Panc1 (cell line): ENCODE results near the gene EXOC6B. TPM values are rescaled to one million over a fixed set of nuclear protein-coding genes. Genes with fewer than 3 reads are reported as not detected.

Experiments used
- ATAC-seq: fragments of 200-7000 bp; cut with Tn5 transposase; 2 replicates; pipeline ENCODE4 v1.9.1; 2020; ENCODE audit warnings: mild to moderate bottlenecking, moderate library complexity
- BruUV-seq: library from RNA; stranded (reverse); fragments of 400-500 nt; replicated peaks from 2 replicates; lab custom pipeline; 2021; lab: Mats Ljungman, UMichigan
- CTCF ChIA-PET: fragments of 300-600 bp; sonication (Branson Sonifier 250); formaldehyde crosslinking; loops from one replicate; lab custom pipeline; 2022; ENCODE audit warnings: antibody characterized with exemption; lab: Charles Lee
- POLR2A ChIA-PET: fragments of 300-600 bp; sonication (Branson Sonifier 250); formaldehyde crosslinking; loops from one replicate; lab custom pipeline; 2022; ENCODE audit warnings: antibody characterized with exemption; lab: Charles Lee
- DNase-seq: peaks from one replicate; pipeline ENCODE4 v3.0.0-alpha.2; 2010; ENCODE audit warnings: low read depth, low spot score
- H3K27ac ChIP-seq: 2 replicates; pipeline ENCODE4 v1.5.1; 2011; ENCODE audit warnings: mild to moderate bottlenecking, low read length, inconsistent platforms
- H3K27me3 ChIP-seq: fragments of 200-500 bp; sonication (Bioruptor generic); 2 replicates; pipeline ENCODE4 v1.6.0; 2014; ENCODE audit warnings: low read length, inconsistent platforms; ENCODE audit not compliant: control insufficient read depth, insufficient read depth
- H3K36me3 ChIP-seq: fragments of 200-500 bp; sonication (Bioruptor generic); 2 replicates; pipeline ENCODE4 v1.5.1; 2014; ENCODE audit warnings: inconsistent platforms, mild to moderate bottlenecking, low read length, moderate library complexity; ENCODE audit not compliant: control insufficient read depth, insufficient read depth
- H3K4me1 ChIP-seq: 2 replicates; pipeline ENCODE4 v1.5.1; 2011; ENCODE audit warnings: inconsistent platforms, mild to moderate bottlenecking, low read length, moderate library complexity; ENCODE audit not compliant: control insufficient read depth, insufficient read depth
- H3K4me3 ChIP-seq, 2 experiments: 2 replicates each; pipeline ENCODE4 v1.5.1; 2011 to 2012; ENCODE audit warnings: low read depth in 2 of 2, low read length in 2 of 2, mild to moderate bottlenecking in 2 of 2, inconsistent platforms in 1 of 2, moderate library complexity in 1 of 2
- H3K9me3 ChIP-seq: fragments of 200-500 bp; sonication (Bioruptor generic); 2 replicates; pipeline ENCODE4 v1.5.1; 2014; ENCODE audit warnings: low read depth, mild to moderate bottlenecking, inconsistent platforms, low read length, moderate library complexity; ENCODE audit not compliant: control insufficient read depth, insufficient read depth
- CTCF ChIP-seq: fragments of 450-650 bp; IDR thresholded peaks from 2 replicates; pipeline ENCODE4 v1.5.1; 2017; ENCODE audit warnings: mild to moderate bottlenecking
- POLR2AphosphoS5 ChIP-seq: IDR thresholded peaks from 2 replicates; pipeline ENCODE4 v1.6.1; 2012; ENCODE audit warnings: mild to moderate bottlenecking, low read depth, low read length, moderate library complexity
- SIN3A ChIP-seq: IDR thresholded peaks from 2 replicates; pipeline ENCODE4 v1.6.1; 2012; ENCODE audit warnings: low read depth, mild to moderate bottlenecking, low read length, moderate library complexity, borderline replicate concordance; ENCODE audit not compliant: insufficient read depth
- TCF7L2 ChIP-seq: IDR thresholded peaks from 2 replicates; pipeline ENCODE4 v1.6.1; 2011; ENCODE audit warnings: mild to moderate bottlenecking, low read depth, low read length, inconsistent platforms
- in situ Hi-C: cut with HindIII; loops from 2 replicates; pipeline ENCODE4 v1.10.0; 2016; ENCODE audit warnings: low sequenced_read_pairs, low pct_unique_long_range_greater_than_20kb
- intact Hi-C: fragments of 100-400 bp; cut with micrococcal nuclease; formaldehyde crosslinking; loops from one replicate; pipeline ENCODE4 v1.10.0; 2022; ENCODE audit not compliant: unreplicated experiment
- total RNA-seq: library from RNA; stranded (reverse); gene quantifications from one replicate; pipeline ENCODE4 v1.2.1, GENCODE V29; 2021; ENCODE audit not compliant: unreplicated experiment
- TF ChIP-seq, protein P1 (sequence below), 2 experiments: IDR thresholded peaks; 2 replicates each; pipeline ENCODE4 v1.6.1; 2011 to 2012; ENCODE audit warnings: low read depth in 2 of 2, control low read depth in 1 of 2, low read length in 1 of 2, mild to moderate bottlenecking in 1 of 2, moderate library complexity in 1 of 2; ENCODE audit not compliant: insufficient read depth in 1 of 2

EXOC6B gene
- total RNA-seq, 1 experiment from 2014 or later, result 23.2 TPM

DNA sequence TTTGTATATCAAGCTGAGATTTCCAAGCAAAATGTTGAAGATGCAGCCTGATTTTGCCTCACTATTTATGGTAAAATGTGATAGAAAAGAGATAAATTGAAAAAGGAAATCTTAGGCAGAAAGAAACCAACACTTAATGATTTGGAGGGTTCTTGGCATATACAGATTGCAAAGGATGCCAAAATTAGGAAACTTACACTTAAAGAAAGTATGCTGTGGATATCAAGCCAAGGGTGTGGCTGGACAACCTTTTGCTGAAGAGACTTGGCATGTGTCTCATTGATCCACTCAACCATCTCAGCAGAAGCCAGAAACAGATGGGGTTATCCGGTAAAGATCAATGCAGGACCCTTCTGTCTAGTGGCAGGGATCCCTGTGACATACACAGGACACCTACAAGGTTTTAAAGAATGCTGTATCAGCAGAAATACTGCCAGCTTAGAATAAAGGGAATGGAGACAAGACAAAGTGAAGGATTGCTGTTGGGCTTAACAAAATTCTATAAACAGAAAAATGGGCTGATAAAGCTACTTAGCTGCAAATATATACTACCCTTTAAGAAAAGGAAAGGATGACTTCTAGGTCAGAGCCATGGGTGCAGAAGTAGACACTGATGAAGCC is 570.9 kb downstream of the EXOC6B start:
- BruUV-seq, result no TSS peak
- TF ChIP-seq CTCF (no peak), TCF7L2 (no peak), POLR2AphosphoS5 (no peak), SIN3A (no peak)
- TF ChIP-seq, protein P1, sequence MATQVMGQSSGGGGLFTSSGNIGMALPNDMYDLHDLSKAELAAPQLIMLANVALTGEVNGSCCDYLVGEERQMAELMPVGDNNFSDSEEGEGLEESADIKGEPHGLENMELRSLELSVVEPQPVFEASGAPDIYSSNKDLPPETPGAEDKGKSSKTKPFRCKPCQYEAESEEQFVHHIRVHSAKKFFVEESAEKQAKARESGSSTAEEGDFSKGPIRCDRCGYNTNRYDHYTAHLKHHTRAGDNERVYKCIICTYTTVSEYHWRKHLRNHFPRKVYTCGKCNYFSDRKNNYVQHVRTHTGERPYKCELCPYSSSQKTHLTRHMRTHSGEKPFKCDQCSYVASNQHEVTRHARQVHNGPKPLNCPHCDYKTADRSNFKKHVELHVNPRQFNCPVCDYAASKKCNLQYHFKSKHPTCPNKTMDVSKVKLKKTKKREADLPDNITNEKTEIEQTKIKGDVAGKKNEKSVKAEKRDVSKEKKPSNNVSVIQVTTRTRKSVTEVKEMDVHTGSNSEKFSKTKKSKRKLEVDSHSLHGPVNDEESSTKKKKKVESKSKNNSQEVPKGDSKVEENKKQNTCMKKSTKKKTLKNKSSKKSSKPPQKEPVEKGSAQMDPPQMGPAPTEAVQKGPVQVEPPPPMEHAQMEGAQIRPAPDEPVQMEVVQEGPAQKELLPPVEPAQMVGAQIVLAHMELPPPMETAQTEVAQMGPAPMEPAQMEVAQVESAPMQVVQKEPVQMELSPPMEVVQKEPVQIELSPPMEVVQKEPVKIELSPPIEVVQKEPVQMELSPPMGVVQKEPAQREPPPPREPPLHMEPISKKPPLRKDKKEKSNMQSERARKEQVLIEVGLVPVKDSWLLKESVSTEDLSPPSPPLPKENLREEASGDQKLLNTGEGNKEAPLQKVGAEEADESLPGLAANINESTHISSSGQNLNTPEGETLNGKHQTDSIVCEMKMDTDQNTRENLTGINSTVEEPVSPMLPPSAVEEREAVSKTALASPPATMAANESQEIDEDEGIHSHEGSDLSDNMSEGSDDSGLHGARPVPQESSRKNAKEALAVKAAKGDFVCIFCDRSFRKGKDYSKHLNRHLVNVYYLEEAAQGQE (IDR thresholded peaks at IDR 0.05; ENCODE audit: insufficient read depth in 1 of 2, low read depth in 2 of 2, low read length in 1 of 2), result no peak
- ChIA-PET POLR2A (no interaction called here), CTCF (no interaction called here)
- no peaks in the 10 kb centered on the region for H3K4me1 ChIP-seq
- intact Hi-C loops (no loop called here), in situ Hi-C loops (no loop called here)
- ATAC-seq, result no peak
- H3K4me3 ChIP-seq, result no peak overlapping the region
- no peaks in the 10 kb centered on the region for H3K27me3 ChIP-seq
- H3K36me3 ChIP-seq, result no peaks in the 10 kb centered on the region
- H3K9me3 ChIP-seq, result no peaks in the 10 kb centered on the region
- no peak overlapping the region for H3K27ac ChIP-seq
- DNase-seq, result no peak

DNA sequence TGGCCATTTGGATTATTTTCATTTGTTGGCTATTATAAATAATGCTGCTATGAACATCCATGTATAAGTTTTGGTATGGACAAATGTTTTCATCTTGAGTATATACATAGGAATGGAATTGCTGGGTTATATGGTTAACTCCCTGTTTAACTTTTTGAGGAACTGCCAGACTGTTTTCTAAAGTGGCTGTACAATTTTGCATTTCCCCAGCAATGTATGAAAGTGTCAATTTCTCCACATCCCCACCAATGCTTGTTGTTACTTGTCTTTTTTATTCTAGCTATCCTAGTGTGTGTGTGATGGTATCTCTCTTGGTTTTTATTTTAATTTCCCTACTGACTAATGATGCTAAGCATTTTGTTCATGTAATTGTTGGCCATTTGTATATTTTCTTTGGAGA is 587.5 kb downstream of the EXOC6B start:
- CTCF ChIA-PET, result no interaction called here
- no TSS peak for BruUV-seq
- no peak for DNase-seq

More for the DNA sequence above, 587.5 kb downstream of the EXOC6B start:
- Histone ChIP-seq H3K9me3 (no peaks in the 10 kb centered on the region), H3K4me3 (no peak overlapping the region), H3K36me3 (no peaks in the 10 kb centered on the region), H3K4me1 (no peaks in the 10 kb centered on the region), H3K27ac (no peak overlapping the region), H3K27me3 (no peaks in the 10 kb centered on the region)
- in situ Hi-C loops (no loop called here), intact Hi-C loops (no loop called here)
- TF ChIP-seq, protein P1 (IDR thresholded peaks at IDR 0.05; ENCODE audit: insufficient read depth in 1 of 2, low read depth in 2 of 2, low read length in 1 of 2), result no peak
- TF ChIP-seq POLR2AphosphoS5 (no peak), TCF7L2 (no peak), SIN3A (no peak), CTCF (no peak)
- POLR2A ChIA-PET, result no interaction called here
- ATAC-seq, result no peak
